IMR-90 (cell line): ENCODE measurements around the gene CNST. TPM values are rescaled to one million over a fixed set of nuclear protein-coding genes. Genes with fewer than 3 reads are reported as not detected.

Experiments used
- ATAC-seq: fragments of 200-7000 bp; cut with Tn5 transposase; 2 replicates; pipeline ENCODE4 v1.9.1; 2020; ENCODE audit warnings: low read depth, mild to moderate bottlenecking, moderate library complexity
- BruUV-seq: library from RNA; stranded (reverse); fragments of 400-500 nt; replicated peaks from 2 replicates; lab custom pipeline; 2021; lab: Mats Ljungman, UMichigan
- CTCF ChIA-PET: fragments of 300-600 bp; formaldehyde crosslinking; extraction: SDS; loops from one replicate; lab custom pipeline; 2021; ENCODE audit warnings: antibody characterized with exemption; lab: Yijun Ruan, JAX
- POLR2A ChIA-PET: fragments of 300-600 bp; sonication (Branson Sonifier 250); formaldehyde crosslinking; loops from one replicate; lab custom pipeline; 2022; ENCODE audit warnings: antibody characterized with exemption; ENCODE audit not compliant: unreplicated experiment; lab: Charles Lee
- DNase-seq: peaks from one replicate; pipeline ENCODE4 v3.0.0; 2013
- H2AFZ ChIP-seq: replicated peaks from 2 replicates; pipeline ENCODE3; 2013; ENCODE audit warnings: low read length, mild to moderate bottlenecking; ENCODE audit not compliant: poor library complexity
- H2AK5ac ChIP-seq: 2 replicates; pipeline ENCODE4 v1.6.1; 2013; ENCODE audit warnings: low read depth, low read length, inconsistent platforms
- H2AK9ac ChIP-seq: replicated peaks from 2 replicates; pipeline ENCODE3; 2013; ENCODE audit warnings: mild to moderate bottlenecking, low read depth, low read length, moderate library complexity; ENCODE audit not compliant: poor library complexity
- H2BK120ac ChIP-seq: 2 replicates; pipeline ENCODE4 v1.6.1; 2013; ENCODE audit warnings: low read depth, low read length, inconsistent platforms
- H2BK15ac ChIP-seq: 3 replicates; pipeline ENCODE4 v1.6.1; 2013; ENCODE audit warnings: low read depth, low read length, inconsistent platforms
- H2BK20ac ChIP-seq: 2 replicates; pipeline ENCODE4 v1.6.1; 2013; ENCODE audit warnings: low read depth, mild to moderate bottlenecking, inconsistent platforms, low read length, moderate library complexity
- H2BK5ac ChIP-seq: 2 replicates; pipeline ENCODE4 v1.6.1; 2013; ENCODE audit warnings: mild to moderate bottlenecking, low read depth, low read length, inconsistent platforms; ENCODE audit not compliant: poor library complexity, severe bottlenecking
- H3K14ac ChIP-seq: replicated peaks from 2 replicates; pipeline ENCODE4 v1.6.1; 2013; ENCODE audit warnings: low read depth, low read length, inconsistent platforms
- H3K18ac ChIP-seq: 2 replicates; pipeline ENCODE4 v1.6.1; 2013; ENCODE audit warnings: low read depth, low read length, control low read depth
- H3K23ac ChIP-seq: 2 replicates; pipeline ENCODE4 v1.6.1; 2013; ENCODE audit warnings: low read depth, low read length, inconsistent platforms
- H3K27ac ChIP-seq: 2 replicates; pipeline ENCODE4 v1.5.1; 2013; ENCODE audit warnings: mild to moderate bottlenecking, control low read depth, low read length; ENCODE audit not compliant: insufficient read depth
- H3K27me3 ChIP-seq: 2 replicates; pipeline ENCODE4 v1.6.1; 2013; ENCODE audit warnings: low read length; ENCODE audit not compliant: control insufficient read depth, insufficient read depth
- H3K36me3 ChIP-seq: 2 replicates; pipeline ENCODE4 v1.6.1; 2013; ENCODE audit warnings: low read length, mixed read lengths; ENCODE audit not compliant: control insufficient read depth, insufficient read depth
- H3K4ac ChIP-seq: 2 replicates; pipeline ENCODE4 v1.6.1; 2013; ENCODE audit warnings: low read depth, low read length, inconsistent platforms
- H3K4me1 ChIP-seq: 2 replicates; pipeline ENCODE4 v1.6.1; 2013; ENCODE audit warnings: low read length, mixed read lengths; ENCODE audit not compliant: control insufficient read depth, insufficient read depth
- H3K4me2 ChIP-seq: 2 replicates; pipeline ENCODE4 v1.6.1; 2013; ENCODE audit warnings: low read depth, mild to moderate bottlenecking, control low read depth, low read length, moderate library complexity
- H3K4me3 ChIP-seq: 2 replicates; pipeline ENCODE4 v1.5.1; 2013; ENCODE audit warnings: low read depth, mild to moderate bottlenecking, control low read depth, low read length, moderate library complexity; ENCODE audit not compliant: insufficient read depth
- H3K56ac ChIP-seq: 2 replicates; pipeline ENCODE4 v1.6.1; 2013; ENCODE audit warnings: low read length, inconsistent platforms; ENCODE audit not compliant: insufficient read depth; ENCODE audit errors: extremely low read depth
- H3K79me1 ChIP-seq, 2 experiments: 2 replicates each; pipeline ENCODE4 v1.6.1; 2013; ENCODE audit warnings: low read length in 2 of 2, inconsistent platforms in 1 of 2, low read depth in 1 of 2
- H3K9ac ChIP-seq: 2 replicates; pipeline ENCODE4 v1.6.1; 2013; ENCODE audit warnings: low read depth, low read length, control low read depth
- H3K9me1 ChIP-seq: 2 replicates; pipeline ENCODE4 v1.6.1; 2013; ENCODE audit warnings: low read length, inconsistent platforms; ENCODE audit not compliant: insufficient read depth
- H3K9me3 ChIP-seq: 2 replicates; pipeline ENCODE4 v1.6.1; 2013; ENCODE audit warnings: low read length; ENCODE audit not compliant: control insufficient read depth, insufficient read depth
- H4K20me1 ChIP-seq: 2 replicates; pipeline ENCODE4 v1.6.1; 2013; ENCODE audit warnings: low read length, inconsistent platforms; ENCODE audit not compliant: insufficient read depth
- H4K5ac ChIP-seq: 2 replicates; pipeline ENCODE4 v1.6.1; 2013; ENCODE audit warnings: mild to moderate bottlenecking, low read depth, low read length, control low read depth
- H4K8ac ChIP-seq, 2 experiments: 2 replicates each; pipeline ENCODE4 v1.6.1; 2013; ENCODE audit warnings: low read depth in 2 of 2, low read length in 2 of 2, control low read depth in 1 of 2, inconsistent platforms in 1 of 2
- H4K91ac ChIP-seq: 2 replicates; pipeline ENCODE4 v1.6.1; 2013; ENCODE audit warnings: low read depth, low read length, inconsistent platforms; ENCODE audit not compliant: insufficient read depth
- NFE2L2 ChIP-seq: fragments of 150-350 bp; IDR thresholded peaks from 2 replicates; pipeline ENCODE4 v1.6.1; 2016; ENCODE audit warnings: low read depth, mild to moderate bottlenecking, low read length
- POLR2A ChIP-seq: IDR thresholded peaks from 2 replicates; pipeline ENCODE4 v1.6.1; 2012; ENCODE audit warnings: mild to moderate bottlenecking, low read depth, low read length
- WGBS, 2 experiments: methylation state at CpG; one replicate each; pipeline versions ENCODE4 v1.1.5 to v1.1.7; 2013; ENCODE audit warnings: missing lambda C conversion rate in 2 of 2; ENCODE audit not compliant: insufficient read length in 1 of 2; ENCODE audit errors: extremely low coverage in 2 of 2; 5-methylcytosine and 5-hydroxymethylcytosine counted together
- dilution Hi-C: fragments of 300-500 bp; cut with HindIII; formaldehyde crosslinking; loops from one replicate; pipeline ENCODE4 v1.14.3; 2018; ENCODE audit warnings: low sequenced_read_pairs; ENCODE audit not compliant: unreplicated experiment
- in situ Hi-C: fragments of 300-500 bp; cut with MboI; formaldehyde crosslinking; loops from 3 replicates; pipeline ENCODE4 v1.14.3; 2019; ENCODE audit warnings: low sequenced_read_pairs, inconsistent platforms, mixed read lengths
- intact Hi-C: fragments of 100-400 bp; cut with micrococcal nuclease; formaldehyde crosslinking; loops from 2 replicates; pipeline ENCODE4 v1.10.0; 2022
- polyA plus RNA-seq, 3 experiments: library from polyadenylated mRNA; depleted of rRNA; stranded (reverse); fragments of >200 nt; gene quantifications; 2 replicates each; pipeline ENCODE4 v1.2.3, GENCODE V29; 2012; ENCODE audit warnings: low replicate concordance in 1 of 3
- total RNA-seq: library from RNA; depleted of rRNA; stranded (reverse); fragments of >200 nt; gene quantifications from 2 replicates; pipeline ENCODE4 v1.2.3, GENCODE V29; 2012
- TF ChIP-seq, protein P1 (sequence below): fragments of 150-350 bp; IDR thresholded peaks from 2 replicates; pipeline ENCODE4 v1.6.1; 2017; ENCODE audit warnings: mild to moderate bottlenecking, antibody characterized with exemption, low read length, low read depth
- TF ChIP-seq, protein P2 (sequence below): fragments of 150-350 bp; IDR thresholded peaks from 2 replicates; pipeline ENCODE4 v1.6.1; 2016; ENCODE audit warnings: low read depth, mild to moderate bottlenecking, low read length, moderate library complexity, borderline replicate concordance

The CNST gene
- total and polyA plus RNA-seq, 2 of the 4 experiments (the other 2 are of a cell fraction): 15.4 to 25.5 TPM

- dilution Hi-C loops: no loop called here
- H3K56ac ChIP-seq: no peak overlapping the region
- no TSS peak for BruUV-seq
Observed at GRCh38 chr1:246618240-246618808, 52.1 kb downstream of the CNST start.

More at GRCh38 chr1:246618240-246618808, 52.1 kb downstream of the CNST start:
- no peak overlapping the region for H2AK5ac ChIP-seq
- peaks cover 8 to 65% of the 10 kb centered on the region in 2 experiments; a peak in 3 of 4 replicates for H3K79me1 ChIP-seq
- H2AK9ac ChIP-seq: no peak overlapping the region
- no peak overlapping the region for H3K9ac ChIP-seq
- no CpG with 5 or more reads among the region's 4 CpGs for WGBS, 2 experiments
- H3K27ac ChIP-seq: no peak overlapping the region
- intact Hi-C loops (no loop called here), in situ Hi-C loops (no loop called here)
- no peak overlapping the region for H2BK5ac ChIP-seq
- H3K9me3 ChIP-seq: no peaks in the 10 kb centered on the region
- H3K4me1 ChIP-seq: peaks cover 3% of the 10 kb centered on the region
- no peak overlapping the region for H3K4me3 ChIP-seq
- 0 out of 2 replicates have a peak, but pooled peaks cover 2% of the 10 kb centered on the region for H3K36me3 ChIP-seq
- no peak for DNase-seq
- no peak overlapping the region for H3K4ac ChIP-seq
- ChIA-PET POLR2A (no interaction called here), CTCF (no interaction called here)
- no peak overlapping the region for H2BK20ac ChIP-seq
- H4K8ac ChIP-seq: no peak overlapping the region
- H3K4me2 ChIP-seq: no peak overlapping the region
- peaks cover 4% of the 10 kb centered on the region for H3K9me1 ChIP-seq
- H3K14ac ChIP-seq: no peak overlapping the region
- no peak for TF ChIP-seq POLR2A
- no peak for TF ChIP-seq NFE2L2
- TF ChIP-seq, protein P1, sequence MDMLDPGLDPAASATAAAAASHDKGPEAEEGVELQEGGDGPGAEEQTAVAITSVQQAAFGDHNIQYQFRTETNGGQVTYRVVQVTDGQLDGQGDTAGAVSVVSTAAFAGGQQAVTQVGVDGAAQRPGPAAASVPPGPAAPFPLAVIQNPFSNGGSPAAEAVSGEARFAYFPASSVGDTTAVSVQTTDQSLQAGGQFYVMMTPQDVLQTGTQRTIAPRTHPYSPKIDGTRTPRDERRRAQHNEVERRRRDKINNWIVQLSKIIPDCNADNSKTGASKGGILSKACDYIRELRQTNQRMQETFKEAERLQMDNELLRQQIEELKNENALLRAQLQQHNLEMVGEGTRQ: no peak
- TF ChIP-seq, protein P2, sequence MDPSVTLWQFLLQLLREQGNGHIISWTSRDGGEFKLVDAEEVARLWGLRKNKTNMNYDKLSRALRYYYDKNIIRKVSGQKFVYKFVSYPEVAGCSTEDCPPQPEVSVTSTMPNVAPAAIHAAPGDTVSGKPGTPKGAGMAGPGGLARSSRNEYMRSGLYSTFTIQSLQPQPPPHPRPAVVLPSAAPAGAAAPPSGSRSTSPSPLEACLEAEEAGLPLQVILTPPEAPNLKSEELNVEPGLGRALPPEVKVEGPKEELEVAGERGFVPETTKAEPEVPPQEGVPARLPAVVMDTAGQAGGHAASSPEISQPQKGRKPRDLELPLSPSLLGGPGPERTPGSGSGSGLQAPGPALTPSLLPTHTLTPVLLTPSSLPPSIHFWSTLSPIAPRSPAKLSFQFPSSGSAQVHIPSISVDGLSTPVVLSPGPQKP: no peak
- H3K23ac ChIP-seq: no peak overlapping the region
- H4K20me1 ChIP-seq: no peaks in the 10 kb centered on the region; the same call in 1 of the 2 replicates
- ATAC-seq: no peak
- no peak overlapping the region for H2BK120ac ChIP-seq
- no peak overlapping the region for H4K5ac ChIP-seq
- no peak overlapping the region for H2AFZ ChIP-seq
- no peak overlapping the region for H2BK15ac ChIP-seq
- no peak overlapping the region for H3K18ac ChIP-seq
- no peak overlapping the region for H4K91ac ChIP-seq
- no peaks in the 10 kb centered on the region for H3K27me3 ChIP-seq
